Measurements from ENCODE around the gene GRIA3.

The GRIA3 gene

GRCh38 chrX:123184219-123184865 is at the start of gene GRIA3:
Gene GRIA3, plus strand, starts transcription at chrX:123184278. Its CDS starts 258 bp downstream, at chrX:123184536.
- no peak for TF ChIP-seq CTCF (IDR thresholded peaks at IDR 0.05; ENCODE audit: extremely low read depth, insufficient read depth, missing control alignments)
- in situ Hi-C loops (cut with MboI; ENCODE audit: low pct_unique_long_range_greater_than_20kb, low sequenced_read_pairs, unreplicated experiment), result loop anchor here (25.0 kb wide), 1 partner anchor 228 kb away; no protein-coding TSS in a partner anchor
- no peak for DNase-seq (ENCODE audit: low spot score)

- in situ Hi-C loops (cut with MboI; ENCODE audit: low pct_unique_long_range_greater_than_20kb, low sequenced_read_pairs, unreplicated experiment), result no loop called here
Measured at GRCh38 chrX:123138473-123138872, 45.6 kb upstream of the GRIA3 start.

GRCh38 chrX:123140454-123140853 is 43.6 kb upstream of the GRIA3 start:
- DNase-seq (ENCODE audit: low spot score), result no peak
- TF ChIP-seq CTCF (IDR thresholded peaks at IDR 0.05; ENCODE audit: extremely low read depth, insufficient read depth, missing control alignments), result no peak

More at GRCh38 chrX:123138473-123138872, 45.6 kb upstream of the GRIA3 start:
- TF ChIP-seq CTCF (IDR thresholded peaks at IDR 0.05; ENCODE audit: extremely low read depth, insufficient read depth, missing control alignments), result no peak
- no peak for DNase-seq (ENCODE audit: low spot score)

GRCh38 chrX:123140904-123141303 is 43.2 kb upstream of the GRIA3 start:
- DNase-seq (ENCODE audit: low spot score), result no peak
- in situ Hi-C loops (cut with MboI; ENCODE audit: low pct_unique_long_range_greater_than_20kb, low sequenced_read_pairs, unreplicated experiment), result no loop called here
- TF ChIP-seq CTCF (IDR thresholded peaks at IDR 0.05; ENCODE audit: extremely low read depth, insufficient read depth, missing control alignments), result no peak

More at GRCh38 chrX:123140454-123140853, 43.6 kb upstream of the GRIA3 start:
- in situ Hi-C loops (cut with MboI; ENCODE audit: low pct_unique_long_range_greater_than_20kb, low sequenced_read_pairs, unreplicated experiment), result no loop called here

- in situ Hi-C loops (cut with MboI; ENCODE audit: low pct_unique_long_range_greater_than_20kb, low sequenced_read_pairs, unreplicated experiment), result no loop called here
- no peak for TF ChIP-seq CTCF (IDR thresholded peaks at IDR 0.05; ENCODE audit: extremely low read depth, insufficient read depth, missing control alignments)
- DNase-seq (ENCODE audit: low spot score), result no peak
Measured at GRCh38 chrX:123153846-123154335, 30.2 kb upstream of the GRIA3 start.

GRCh38 chrX:123155327-123155726 is 28.8 kb upstream of the GRIA3 start:
- DNase-seq (ENCODE audit: low spot score), result no peak
- in situ Hi-C loops (cut with MboI; ENCODE audit: low pct_unique_long_range_greater_than_20kb, low sequenced_read_pairs, unreplicated experiment), result no loop called here
- TF ChIP-seq CTCF (IDR thresholded peaks at IDR 0.05; ENCODE audit: extremely low read depth, insufficient read depth, missing control alignments), result no peak

All from GM13977 (cell line).